ENCODE measurements around the gene KCNMA1.

KCNMA1 gene

GRCh38 chr10:77191324-77192049 lies 446.1 kb downstream of the KCNMA1 start:
- H3K27ac ChIP-seq: no peak overlapping the region
- TF ChIP-seq, protein P1, sequence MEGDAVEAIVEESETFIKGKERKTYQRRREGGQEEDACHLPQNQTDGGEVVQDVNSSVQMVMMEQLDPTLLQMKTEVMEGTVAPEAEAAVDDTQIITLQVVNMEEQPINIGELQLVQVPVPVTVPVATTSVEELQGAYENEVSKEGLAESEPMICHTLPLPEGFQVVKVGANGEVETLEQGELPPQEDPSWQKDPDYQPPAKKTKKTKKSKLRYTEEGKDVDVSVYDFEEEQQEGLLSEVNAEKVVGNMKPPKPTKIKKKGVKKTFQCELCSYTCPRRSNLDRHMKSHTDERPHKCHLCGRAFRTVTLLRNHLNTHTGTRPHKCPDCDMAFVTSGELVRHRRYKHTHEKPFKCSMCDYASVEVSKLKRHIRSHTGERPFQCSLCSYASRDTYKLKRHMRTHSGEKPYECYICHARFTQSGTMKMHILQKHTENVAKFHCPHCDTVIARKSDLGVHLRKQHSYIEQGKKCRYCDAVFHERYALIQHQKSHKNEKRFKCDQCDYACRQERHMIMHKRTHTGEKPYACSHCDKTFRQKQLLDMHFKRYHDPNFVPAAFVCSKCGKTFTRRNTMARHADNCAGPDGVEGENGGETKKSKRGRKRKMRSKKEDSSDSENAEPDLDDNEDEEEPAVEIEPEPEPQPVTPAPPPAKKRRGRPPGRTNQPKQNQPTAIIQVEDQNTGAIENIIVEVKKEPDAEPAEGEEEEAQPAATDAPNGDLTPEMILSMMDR (IDR thresholded peaks at IDR 0.05): no peak
- no peak for TF ChIP-seq ZFX (IDR thresholded peaks at IDR 0.05; ENCODE audit: borderline replicate concordance)

- no peak overlapping the region for H3K27ac ChIP-seq
- TF ChIP-seq, protein P1 (IDR thresholded peaks at IDR 0.05): no peak
- no peak for TF ChIP-seq ZFX (IDR thresholded peaks at IDR 0.05; ENCODE audit: borderline replicate concordance)
These were observed 447.3 kb downstream of the KCNMA1 start for GRCh38 chr10:77190291-77190690.

- TF ChIP-seq, protein P1 (IDR thresholded peaks at IDR 0.05): no peak
- no peak for TF ChIP-seq ZFX (IDR thresholded peaks at IDR 0.05; ENCODE audit: borderline replicate concordance)
- H3K27ac ChIP-seq: no peak overlapping the region
These were observed 448.1 kb downstream of the KCNMA1 start for GRCh38 chr10:77189520-77189919.

GRCh38 chr10:77189075-77189474 lies 448.5 kb downstream of the KCNMA1 start:
- TF ChIP-seq ZFX (IDR thresholded peaks at IDR 0.05; ENCODE audit: borderline replicate concordance): no peak
- TF ChIP-seq, protein P1 (IDR thresholded peaks at IDR 0.05): no peak
- no peak overlapping the region for H3K27ac ChIP-seq

DNA sequence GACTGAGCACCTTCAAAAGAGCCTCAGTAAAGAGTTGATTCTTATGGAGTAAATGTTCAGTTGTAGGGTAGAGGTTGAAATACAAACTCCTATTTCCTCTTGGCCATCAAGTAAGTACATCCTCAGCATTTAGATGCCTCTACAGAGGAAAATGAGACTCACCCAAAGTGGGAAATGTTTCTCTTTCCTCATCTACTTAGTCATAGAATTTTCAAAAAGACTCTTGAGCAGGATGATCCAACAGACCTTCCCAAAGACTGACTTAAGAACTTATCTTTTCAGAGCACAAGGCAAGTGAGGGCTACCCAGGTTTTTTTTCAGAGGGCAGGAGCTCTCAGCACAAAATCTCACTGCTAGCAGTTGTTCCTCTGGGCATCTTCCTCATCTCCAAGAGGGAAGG lies 449.1 kb downstream of the KCNMA1 start:
- H3K27ac ChIP-seq: no peak overlapping the region
- TF ChIP-seq, protein P1 (IDR thresholded peaks at IDR 0.05): no peak
- TF ChIP-seq ZFX (IDR thresholded peaks at IDR 0.05; ENCODE audit: borderline replicate concordance): no peak

DNA sequence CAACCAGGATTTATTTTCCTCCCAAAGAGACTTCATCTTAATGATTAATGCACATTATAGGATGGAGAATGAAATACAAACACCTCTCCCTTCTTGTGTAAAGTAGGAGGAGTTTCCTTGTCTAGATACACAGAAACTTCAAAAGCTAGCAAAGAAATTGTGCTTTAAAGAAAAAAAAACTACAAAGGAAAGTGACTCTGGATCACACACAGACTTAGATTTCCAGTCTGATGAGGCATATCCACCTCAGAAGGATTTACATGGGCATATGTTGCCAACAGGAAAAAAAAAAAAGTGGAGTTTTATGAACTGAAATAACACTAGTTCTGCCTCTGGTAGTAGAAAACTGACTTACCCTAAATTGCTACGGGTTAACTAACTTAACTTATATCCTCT lies 449.6 kb downstream of the KCNMA1 start:
- H3K27ac ChIP-seq: no peak overlapping the region
- TF ChIP-seq, protein P1 (IDR thresholded peaks at IDR 0.05): no peak
- TF ChIP-seq ZFX (IDR thresholded peaks at IDR 0.05; ENCODE audit: borderline replicate concordance): no peak

- TF ChIP-seq, protein P1 (IDR thresholded peaks at IDR 0.05): no peak
- no peak for TF ChIP-seq ZFX (IDR thresholded peaks at IDR 0.05; ENCODE audit: borderline replicate concordance)
- H3K27ac ChIP-seq: no peak overlapping the region
These were observed 450.1 kb downstream of the KCNMA1 start for GRCh38 chr10:77187376-77187999.

Data from 22Rv1 (cell line).